ENCODE data around the gene DLG1. TPM values are rescaled to one million over a fixed set of nuclear protein-coding genes. Genes with fewer than 3 reads are reported as not detected.

The DLG1 gene
- total and polyA plus RNA-seq, 2 donors (not counting 1 experiment from before 2014, with no cell fraction given): 47.7 to 53.0 TPM

GRCh38 chr3:197149528-197149927 lies 148.9 kb downstream of the DLG1 start:
- H3K4me1 ChIP-seq (ENCODE audit: control insufficient read depth, extremely low read depth, insufficient read depth, low read length): peaks cover 2% of the 10 kb centered on the region
- no peaks in the 10 kb centered on the region for H3K9me3 ChIP-seq (ENCODE audit: control insufficient read depth, insufficient read depth, low read depth, low read length)
- H2AFZ ChIP-seq (ENCODE audit: low read length): no peak overlapping the region
- DNase-seq (ENCODE audit: low read depth in 2 of 2): no peak
- H3K4me2 ChIP-seq (ENCODE audit: extremely low read depth, insufficient read depth, low read length): no peak overlapping the region
- TF ChIP-seq EZH2 (IDR thresholded peaks at IDR 0.05; ENCODE audit: low read length, missing control alignments) (no peak), CTCF (conservative IDR thresholded peaks at IDR 0.05 in 1 of 2, IDR thresholded peaks at IDR 0.05 in 1 of 2; ENCODE audit: low read depth in 1 of 2, low read length in 2 of 2) (no peak)
- no peak overlapping the region for H3K27ac ChIP-seq (ENCODE audit: insufficient read depth, low read length)
- H3K4me3 ChIP-seq (replicated peaks in 1 of 4; ENCODE audit: control extremely low read depth in 1 of 4, insufficient read depth in 1 of 4, low read depth in 3 of 4, low read length in 4 of 4): no peak overlapping the region
- H3K27me3 ChIP-seq (ENCODE audit: control insufficient read depth, insufficient read depth, low read length): no peaks in the 10 kb centered on the region
- H4K20me1 ChIP-seq (ENCODE audit: control insufficient read depth, extremely low read depth, insufficient read depth, low read length): no peaks in the 10 kb centered on the region
- no peak overlapping the region for H3K9ac ChIP-seq (ENCODE audit: insufficient read depth, low read length)
- H3K36me3 ChIP-seq (ENCODE audit: control insufficient read depth, insufficient read depth, low read length): no peaks in the 10 kb centered on the region
- H3K79me2 ChIP-seq (ENCODE audit: control insufficient read depth, insufficient read depth, low read length): no peaks in the 10 kb centered on the region

- DNase-seq (ENCODE audit: low read depth in 2 of 2): no peak
- no peaks in the 10 kb centered on the region for H3K36me3 ChIP-seq (ENCODE audit: control insufficient read depth, insufficient read depth, low read length)
- no peaks in the 10 kb centered on the region for H3K9me3 ChIP-seq (ENCODE audit: control insufficient read depth, insufficient read depth, low read depth, low read length)
- no peak overlapping the region for H3K27ac ChIP-seq (ENCODE audit: insufficient read depth, low read length)
- H4K20me1 ChIP-seq (ENCODE audit: control insufficient read depth, extremely low read depth, insufficient read depth, low read length): no peaks in the 10 kb centered on the region
- H2AFZ ChIP-seq (ENCODE audit: low read length): no peak overlapping the region
- H3K4me1 ChIP-seq (ENCODE audit: control insufficient read depth, extremely low read depth, insufficient read depth, low read length): no peaks in the 10 kb centered on the region
- H3K79me2 ChIP-seq (ENCODE audit: control insufficient read depth, insufficient read depth, low read length): no peaks in the 10 kb centered on the region
- H3K4me2 ChIP-seq (ENCODE audit: extremely low read depth, insufficient read depth, low read length): no peak overlapping the region
- no peak overlapping the region for H3K9ac ChIP-seq (ENCODE audit: insufficient read depth, low read length)
- no peak for TF ChIP-seq EZH2 (IDR thresholded peaks at IDR 0.05; ENCODE audit: low read length, missing control alignments)
- no peak for TF ChIP-seq CTCF (conservative IDR thresholded peaks at IDR 0.05 in 1 of 2, IDR thresholded peaks at IDR 0.05 in 1 of 2; ENCODE audit: low read depth in 1 of 2, low read length in 2 of 2)
- no peaks in the 10 kb centered on the region for H3K27me3 ChIP-seq (ENCODE audit: control insufficient read depth, insufficient read depth, low read length)
- no peak overlapping the region for H3K4me3 ChIP-seq (replicated peaks in 1 of 4; ENCODE audit: control extremely low read depth in 1 of 4, insufficient read depth in 1 of 4, low read depth in 3 of 4, low read length in 4 of 4)
Measured at GRCh38 chr3:197144188-197144587, 154.2 kb downstream of the DLG1 start.

- H3K9ac ChIP-seq (ENCODE audit: insufficient read depth, low read length): no peak overlapping the region
- no peak overlapping the region for H3K4me3 ChIP-seq (replicated peaks in 1 of 4; ENCODE audit: control extremely low read depth in 1 of 4, insufficient read depth in 1 of 4, low read depth in 3 of 4, low read length in 4 of 4)
- no peak for DNase-seq (ENCODE audit: low read depth in 2 of 2)
- no peaks in the 10 kb centered on the region for H3K79me2 ChIP-seq (ENCODE audit: control insufficient read depth, insufficient read depth, low read length)
- no peak overlapping the region for H3K4me2 ChIP-seq (ENCODE audit: extremely low read depth, insufficient read depth, low read length)
- H3K4me1 ChIP-seq (ENCODE audit: control insufficient read depth, extremely low read depth, insufficient read depth, low read length): no peaks in the 10 kb centered on the region
- no peak overlapping the region for H2AFZ ChIP-seq (ENCODE audit: low read length)
- H3K9me3 ChIP-seq (ENCODE audit: control insufficient read depth, insufficient read depth, low read depth, low read length): no peaks in the 10 kb centered on the region
- no peaks in the 10 kb centered on the region for H3K36me3 ChIP-seq (ENCODE audit: control insufficient read depth, insufficient read depth, low read length)
- no peak for TF ChIP-seq CTCF (conservative IDR thresholded peaks at IDR 0.05 in 1 of 2, IDR thresholded peaks at IDR 0.05 in 1 of 2; ENCODE audit: low read depth in 1 of 2, low read length in 2 of 2)
- TF ChIP-seq EZH2 (IDR thresholded peaks at IDR 0.05; ENCODE audit: low read length, missing control alignments): no peak
- H3K27me3 ChIP-seq (ENCODE audit: control insufficient read depth, insufficient read depth, low read length): no peaks in the 10 kb centered on the region
- no peaks in the 10 kb centered on the region for H4K20me1 ChIP-seq (ENCODE audit: control insufficient read depth, extremely low read depth, insufficient read depth, low read length)
- H3K27ac ChIP-seq (ENCODE audit: insufficient read depth, low read length): no peak overlapping the region
Measured at GRCh38 chr3:197139586-197139985, 158.8 kb downstream of the DLG1 start.

Measured in fibroblast of lung (primary cell).